GM12865 (cell line): Measurements from ENCODE around the gene PLAC9.

Experiments
- DNase-seq: peaks from one replicate; pipeline ENCODE4 v3.0.0; 2010; ENCODE audit warnings: low read depth
- H3K4me3 ChIP-seq: 2 replicates; pipeline ENCODE4 v1.5.1; 2011; ENCODE audit warnings: mild to moderate bottlenecking, low read depth, low read length, control low read depth
- CTCF ChIP-seq: IDR thresholded peaks from 2 replicates; pipeline ENCODE4 v1.5.1; 2011; ENCODE audit warnings: low read length, control low read depth, low read depth, inconsistent platforms; ENCODE audit not compliant: insufficient read depth; ENCODE audit errors: missing control alignments

PLAC9 gene

DNA sequence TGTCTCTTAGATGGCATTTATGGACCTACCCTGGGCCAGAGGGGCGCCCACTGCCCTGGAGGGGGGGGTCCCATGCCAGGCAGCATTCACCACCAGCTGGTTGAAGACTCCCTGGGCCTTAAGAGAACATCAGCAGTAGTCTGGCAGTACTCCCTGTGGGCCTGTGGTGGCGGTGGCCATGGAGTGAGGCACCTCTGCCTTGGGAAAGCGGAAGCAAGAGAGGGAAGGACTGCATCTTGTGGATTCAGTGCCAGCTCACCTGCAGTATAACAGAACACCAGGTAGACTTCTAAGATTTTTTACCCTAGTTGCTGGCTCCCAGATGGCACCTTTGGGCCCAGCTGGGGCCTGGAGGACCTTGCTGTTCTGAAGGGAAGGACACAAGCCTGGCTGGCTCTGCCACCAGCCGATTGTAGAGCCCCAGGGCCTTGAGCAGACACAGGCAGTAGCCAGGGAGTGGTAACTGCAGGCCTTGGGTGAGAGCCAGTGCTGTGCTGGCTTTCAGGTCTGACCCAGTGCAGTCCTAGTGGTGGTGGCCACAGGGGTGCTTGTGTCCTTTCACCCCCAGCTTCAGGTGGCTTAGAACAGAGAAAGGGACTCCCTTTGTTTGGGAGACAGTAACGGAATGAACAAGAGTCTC is 15.8 kb downstream of the PLAC9 start:
- H3K4me3 ChIP-seq, result no peak overlapping the region
- DNase-seq, result no peak
- TF ChIP-seq CTCF, result no peak

GRCh38 chr10:80149123-80149522 is 16.6 kb downstream of the PLAC9 start:
- no peak for DNase-seq

GRCh38 chr10:80150172-80150571 is 17.6 kb downstream of the PLAC9 start:
- H3K4me3 ChIP-seq, result no peak overlapping the region
- DNase-seq, result no peak
- no peak for TF ChIP-seq CTCF

More at GRCh38 chr10:80149123-80149522, 16.6 kb downstream of the PLAC9 start:
- H3K4me3 ChIP-seq, result no peak overlapping the region
- TF ChIP-seq CTCF, result no peak

DNA sequence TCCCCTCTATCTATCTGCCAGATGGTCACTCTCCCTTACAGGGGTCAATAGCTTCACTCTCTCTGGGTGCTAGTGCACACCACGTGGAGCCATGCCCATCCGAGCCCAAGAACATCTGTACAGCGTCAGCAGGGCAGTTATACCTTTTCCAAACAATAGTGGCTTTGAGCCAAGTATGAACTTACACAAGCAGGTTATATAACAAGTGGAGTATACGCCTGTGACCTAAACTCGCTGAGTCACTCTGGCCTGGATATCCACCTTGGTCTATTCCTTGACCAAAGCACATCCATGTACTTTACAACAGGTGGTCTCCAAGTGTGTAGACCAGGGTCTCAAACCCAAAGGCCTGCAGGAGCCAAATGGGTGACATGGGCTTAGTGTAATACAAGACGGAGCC is 20.3 kb downstream of the PLAC9 start:
- TF ChIP-seq CTCF, result no peak
- no peak for DNase-seq
- no peak overlapping the region for H3K4me3 ChIP-seq

DNA sequence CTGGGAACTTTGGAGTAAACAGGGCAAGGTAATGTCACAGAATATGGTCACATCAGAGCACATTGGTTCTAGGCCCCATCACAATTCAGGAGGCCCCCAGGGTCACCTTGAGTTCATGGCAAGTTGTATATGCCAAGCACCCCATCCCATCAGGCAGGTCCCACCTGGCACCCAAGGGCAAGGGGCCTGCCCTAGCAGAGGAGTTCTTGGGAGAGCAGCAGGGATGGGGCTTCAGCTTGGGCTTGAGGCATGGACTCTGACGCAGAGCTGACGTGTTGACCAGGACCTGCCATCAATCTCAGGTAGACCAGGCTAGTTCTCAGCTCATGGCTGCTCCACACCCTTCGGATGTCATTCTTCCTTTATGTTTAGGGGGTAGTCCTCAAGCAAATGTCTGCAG is 20.9 kb downstream of the PLAC9 start:
- H3K4me3 ChIP-seq, result no peak overlapping the region
- TF ChIP-seq CTCF, result no peak
- no peak for DNase-seq

DNA sequence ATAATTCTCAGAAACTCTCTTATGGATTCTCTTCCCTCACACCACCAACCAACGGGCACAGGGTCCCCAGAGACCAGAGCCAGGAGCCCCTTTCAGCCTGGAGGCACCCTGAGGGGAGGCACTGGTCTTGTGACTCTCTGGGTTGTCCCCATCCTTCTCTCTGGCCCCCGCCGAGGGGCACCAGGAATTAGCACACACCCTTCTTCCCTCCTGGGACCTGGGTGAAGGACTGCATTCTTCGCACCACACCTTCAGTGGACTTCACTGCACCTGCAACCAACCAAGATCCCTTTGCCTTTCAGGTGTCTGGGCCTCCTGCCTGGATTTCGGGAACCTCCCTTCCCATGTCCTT is 22.1 kb downstream of the PLAC9 start:
- no peak for DNase-seq
- no peak for TF ChIP-seq CTCF
- H3K4me3 ChIP-seq, result no peak overlapping the region
